Endothelial cell of umbilical vein (primary cell): ENCODE results near the gene ZMAT3. TPM values are rescaled to one million over a fixed set of nuclear protein-coding genes. Genes with fewer than 3 reads are reported as not detected.

Experiments used
- BruUV-seq: library from RNA; stranded (reverse); fragments of 400-500 nt; replicated peaks from 2 replicates; lab custom pipeline; 2021; lab: Mats Ljungman, UMichigan
- CTCF ChIA-PET: fragments of 300-600, 350-600 bp; sonication (Branson Sonifier 250); formaldehyde crosslinking; loops from one replicate; lab custom pipeline; 2021; ENCODE audit warnings: antibody characterized with exemption, inconsistent platforms; lab: Charles Lee
- POLR2A ChIA-PET: fragments of 300-600, 350-600 bp; sonication (Branson Sonifier 250); formaldehyde crosslinking; loops from one replicate; lab custom pipeline; 2021; ENCODE audit warnings: antibody characterized with exemption, inconsistent platforms; lab: Charles Lee
- DNase-seq: peaks from one replicate; pipeline ENCODE4 v3.0.0-alpha.2; 2011; ENCODE audit warnings: low read depth, low spot score
- FAIRE-seq: peaks from 2 replicates; lab custom pipeline; 2011; peaks lifted over from hg19 to GRCh38; lab: Jason Lieb, UNC
- H2AFZ ChIP-seq: 2 replicates; pipeline ENCODE4 v1.6.0; 2012; ENCODE audit warnings: low read depth, low read length, control low read depth, inconsistent platforms
- H3K27ac ChIP-seq: 2 replicates; pipeline ENCODE4 v1.5.1; 2011; ENCODE audit warnings: low read depth, mild to moderate bottlenecking, control low read depth, low read length, moderate library complexity; ENCODE audit not compliant: insufficient read depth
- H3K27me3 ChIP-seq, 2 experiments: 2 replicates each; pipeline versions ENCODE4 v1.6.0 to v1.6.1; 2011; ENCODE audit warnings: low read length in 2 of 2, mixed read lengths in 1 of 2; ENCODE audit not compliant: control insufficient read depth in 2 of 2, insufficient read depth in 2 of 2
- H3K36me3 ChIP-seq, 2 experiments: 2 replicates in 1 of 2; 3 replicates in 1 of 2; pipeline ENCODE4 v1.5.1; 2011; ENCODE audit warnings: low read length in 2 of 2, mild to moderate bottlenecking in 1 of 2, moderate library complexity in 1 of 2; ENCODE audit not compliant: control insufficient read depth in 2 of 2, insufficient read depth in 2 of 2; ENCODE audit errors: extremely low read depth in 1 of 2
- H3K4me1 ChIP-seq: 3 replicates; pipeline ENCODE4 v1.5.1; 2011; ENCODE audit warnings: mild to moderate bottlenecking, low read length; ENCODE audit not compliant: control insufficient read depth, insufficient read depth; ENCODE audit errors: extremely low read depth
- H3K4me2 ChIP-seq: 2 replicates; pipeline ENCODE4 v1.6.1; 2011; ENCODE audit warnings: low read length, control low read depth, mixed read lengths; ENCODE audit not compliant: insufficient read depth
- H3K4me3 ChIP-seq, 3 experiments: fragments of 200-600 bp in 1 of 3; sonication (generic), shearing (Covaris generic) in 1 of 3; replicated peaks in 1 of 3; 2 replicates each; pipeline ENCODE4 v1.5.1; 2011 to 2016; ENCODE audit warnings: control low read depth in 3 of 3, low read length in 3 of 3, mild to moderate bottlenecking in 2 of 3, inconsistent platforms in 1 of 3, low read depth in 1 of 3, moderate library complexity in 1 of 3; ENCODE audit not compliant: insufficient read depth in 1 of 3
- H3K79me2 ChIP-seq: 2 replicates; pipeline ENCODE4 v1.6.0; 2012; ENCODE audit warnings: low read length, inconsistent platforms; ENCODE audit not compliant: control insufficient read depth, insufficient read depth
- H3K9ac ChIP-seq: replicated peaks from 2 replicates; pipeline ENCODE3; 2011; ENCODE audit warnings: low read length, control low read depth; ENCODE audit not compliant: insufficient read depth; ENCODE audit errors: extremely low read depth
- H3K9me1 ChIP-seq: replicated peaks from 3 replicates; pipeline ENCODE4 v1.6.0; 2011; ENCODE audit warnings: mild to moderate bottlenecking, low read length; ENCODE audit not compliant: control insufficient read depth, insufficient read depth; ENCODE audit errors: extremely low read depth
- H3K9me3 ChIP-seq: replicated peaks from 2 replicates; pipeline ENCODE4 v1.5.1; 2012; ENCODE audit warnings: low read length, inconsistent platforms; ENCODE audit not compliant: control insufficient read depth, insufficient read depth
- H4K20me1 ChIP-seq: replicated peaks from 2 replicates; pipeline ENCODE3; 2011; ENCODE audit warnings: mild to moderate bottlenecking, low read length; ENCODE audit not compliant: control insufficient read depth, insufficient read depth; ENCODE audit errors: extremely low read depth
- EZH2 ChIP-seq: IDR thresholded peaks from 2 replicates; pipeline ENCODE4 v1.6.1; 2012; ENCODE audit warnings: borderline replicate concordance, low read depth, mild to moderate bottlenecking, moderate library complexity, low read length, inconsistent platforms; ENCODE audit not compliant: severe bottlenecking
- FOS ChIP-seq: IDR thresholded peaks from 2 replicates; pipeline ENCODE4 v1.6.1; 2011; ENCODE audit warnings: mild to moderate bottlenecking, low read length, moderate library complexity, borderline replicate concordance; ENCODE audit not compliant: insufficient read depth
- GATA2 ChIP-seq: IDR thresholded peaks from 2 replicates; pipeline ENCODE4 v1.7.0; 2011; ENCODE audit warnings: low read depth, mild to moderate bottlenecking, moderate library complexity, mixed read lengths, low read length; ENCODE audit not compliant: insufficient read length, insufficient read depth
- JUN ChIP-seq: IDR thresholded peaks from 2 replicates; pipeline ENCODE4 v1.6.1; 2011; ENCODE audit warnings: borderline replicate concordance, low read depth; ENCODE audit not compliant: insufficient read length, insufficient read depth
- MYC ChIP-seq: IDR thresholded peaks from one replicate; pipeline ENCODE4 v1.6.1; 2011; ENCODE audit warnings: mild to moderate bottlenecking, low read depth, low read length
- POLR2A ChIP-seq: IDR thresholded peaks from 2 replicates; pipeline ENCODE4 v1.6.1; 2012; ENCODE audit warnings: low read depth, mild to moderate bottlenecking, control low read depth, low read length
- POLR2AphosphoS5 ChIP-seq: IDR thresholded peaks from 2 replicates; pipeline ENCODE4 v1.6.1; 2012; ENCODE audit warnings: low read depth, mild to moderate bottlenecking, control low read depth, low read length, moderate library complexity; ENCODE audit not compliant: insufficient read depth
- dilution Hi-C: fragments of 300-500 bp; cut with MboI; formaldehyde crosslinking; loops from one replicate; pipeline ENCODE4 v1.15.0; 2019; ENCODE audit warnings: low sequenced_read_pairs; ENCODE audit not compliant: extremely low pct_ligation_motif_present
- intact Hi-C: fragments of 100-400 bp; cut with micrococcal nuclease; formaldehyde crosslinking; loops from one replicate; pipeline ENCODE4 v1.10.0; 2022
- polyA plus RNA-seq, 4 experiments: library from polyadenylated mRNA; depleted of rRNA in 3 of 4; stranded (reverse) in 3 of 4; unstranded in 1 of 4; fragments of >200 nt; gene quantifications; 2 replicates each; pipeline versions ENCODE4 v1.2.1 to v1.2.3, GENCODE V29; 2011 to 2012; ENCODE audit warnings: missing spikeins in 1 of 4
- total RNA-seq: library from RNA; stranded (reverse); gene quantifications from 2 replicates; pipeline ENCODE4 v1.2.3, GENCODE V29; 2021
- TF ChIP-seq, protein P1 (sequence below): IDR thresholded peaks from 2 replicates; pipeline ENCODE4 v1.6.1; 2011; ENCODE audit not compliant: insufficient read depth, insufficient read length
- TF ChIP-seq, protein P2 (sequence below), 2 donors: IDR thresholded peaks; 1 replicate in 1 of 2; 2 replicates in 1 of 2; pipeline ENCODE4 v1.5.1; 2011; ENCODE audit warnings: low read length in 2 of 2, mild to moderate bottlenecking in 2 of 2, moderate library complexity in 2 of 2, control low read depth in 1 of 2, inconsistent platforms in 1 of 2, low read depth in 1 of 2; ENCODE audit not compliant: insufficient read depth in 1 of 2; ENCODE audit errors: extremely low read depth in 1 of 2

ZMAT3 gene
- total and polyA plus RNA-seq, 2 donors (not counting 3 experiments of a cell fraction or from before 2014, with no cell fraction given) = 13.2 to 33.1 TPM

GRCh38 chr3:178990293-178990692 is 81.3 kb downstream of the ZMAT3 start:
- H3K79me2 ChIP-seq = no peaks in the 10 kb centered on the region

More at GRCh38 chr3:178990293-178990692, 81.3 kb downstream of the ZMAT3 start:
- TF ChIP-seq EZH2 = no peak
- no peak for TF ChIP-seq MYC
- no peak for TF ChIP-seq FOS
- no peak for TF ChIP-seq JUN
- TF ChIP-seq, protein P1, sequence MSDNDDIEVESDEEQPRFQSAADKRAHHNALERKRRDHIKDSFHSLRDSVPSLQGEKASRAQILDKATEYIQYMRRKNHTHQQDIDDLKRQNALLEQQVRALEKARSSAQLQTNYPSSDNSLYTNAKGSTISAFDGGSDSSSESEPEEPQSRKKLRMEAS = no peak
- no peak for TF ChIP-seq POLR2AphosphoS5
- TF ChIP-seq, protein P2, sequence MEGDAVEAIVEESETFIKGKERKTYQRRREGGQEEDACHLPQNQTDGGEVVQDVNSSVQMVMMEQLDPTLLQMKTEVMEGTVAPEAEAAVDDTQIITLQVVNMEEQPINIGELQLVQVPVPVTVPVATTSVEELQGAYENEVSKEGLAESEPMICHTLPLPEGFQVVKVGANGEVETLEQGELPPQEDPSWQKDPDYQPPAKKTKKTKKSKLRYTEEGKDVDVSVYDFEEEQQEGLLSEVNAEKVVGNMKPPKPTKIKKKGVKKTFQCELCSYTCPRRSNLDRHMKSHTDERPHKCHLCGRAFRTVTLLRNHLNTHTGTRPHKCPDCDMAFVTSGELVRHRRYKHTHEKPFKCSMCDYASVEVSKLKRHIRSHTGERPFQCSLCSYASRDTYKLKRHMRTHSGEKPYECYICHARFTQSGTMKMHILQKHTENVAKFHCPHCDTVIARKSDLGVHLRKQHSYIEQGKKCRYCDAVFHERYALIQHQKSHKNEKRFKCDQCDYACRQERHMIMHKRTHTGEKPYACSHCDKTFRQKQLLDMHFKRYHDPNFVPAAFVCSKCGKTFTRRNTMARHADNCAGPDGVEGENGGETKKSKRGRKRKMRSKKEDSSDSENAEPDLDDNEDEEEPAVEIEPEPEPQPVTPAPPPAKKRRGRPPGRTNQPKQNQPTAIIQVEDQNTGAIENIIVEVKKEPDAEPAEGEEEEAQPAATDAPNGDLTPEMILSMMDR (IDR thresholded peaks at IDR 0.05; ENCODE audit: extremely low read depth in 1 of 2, insufficient read depth in 1 of 2, low read depth in 1 of 2, low read length in 2 of 2) = no peak
- no peak for TF ChIP-seq POLR2A
- TF ChIP-seq GATA2 = no peak
- Histone ChIP-seq H3K4me3 (no peak overlapping the region), H3K9me1 (no peaks in the 10 kb centered on the region), H3K27me3 (no peaks in the 10 kb centered on the region), H3K4me1 (no peaks in the 10 kb centered on the region), H3K36me3 (no peaks in the 10 kb centered on the region), H3K4me2 (no peak overlapping the region), H4K20me1 (no peaks in the 10 kb centered on the region), H3K27ac (no peak overlapping the region), H2AFZ (no peak overlapping the region), H3K9ac (no peak overlapping the region), H3K9me3 (peaks cover 2% of the 10 kb centered on the region)
- dilution Hi-C loops (no loop called here), intact Hi-C loops (no loop called here)
- FAIRE-seq (no peak), DNase-seq (no peak)
- CTCF ChIA-PET = no interaction called here
- BruUV-seq = no TSS peak
- POLR2A ChIA-PET = no interaction called here
